Neural cell (in vitro differentiated cells): ENCODE results near the gene IPP. TPM values are rescaled to one million over a fixed set of nuclear protein-coding genes. Genes with fewer than 3 reads are reported as not detected.

Source experiments
- H2AFZ ChIP-seq: fragments of 200-600, 300-800 bp; sonication (generic), shearing (Covaris generic); 2 replicates; pipeline ENCODE4 v1.6.0; 2014; ENCODE audit warnings: low read depth, mild to moderate bottlenecking, antibody characterized with exemption, low read length, moderate library complexity
- H3F3A ChIP-seq: fragments of 200-600 bp; shearing (Covaris generic); 2 replicates; pipeline ENCODE4 v1.6.1; 2016; ENCODE audit warnings: mild to moderate bottlenecking, moderate library complexity, mixed read lengths, antibody characterized with exemption, low read length; ENCODE audit not compliant: insufficient read depth, poor library complexity, severe bottlenecking
- H3K27ac ChIP-seq: fragments of 200-600, 300-800 bp; sonication (generic), shearing (Covaris generic); 2 replicates; pipeline ENCODE4 v1.5.1; 2014; ENCODE audit warnings: mild to moderate bottlenecking, low read length, moderate library complexity
- H3K27me3 ChIP-seq: fragments of 300-800, 200-600 bp; sonication (generic), shearing (Covaris generic); 2 replicates; pipeline ENCODE4 v1.6.0; 2014; ENCODE audit warnings: mild to moderate bottlenecking, low read depth, low read length, moderate library complexity; ENCODE audit not compliant: insufficient read depth
- H3K36me3 ChIP-seq: fragments of 300-800, 200-600 bp; sonication (generic), shearing (Covaris generic); 2 replicates; pipeline ENCODE4 v1.5.1; 2014; ENCODE audit warnings: mild to moderate bottlenecking, antibody characterized with exemption, low read length, moderate library complexity; ENCODE audit not compliant: insufficient read depth
- H3K4me2 ChIP-seq: fragments of 300-800, 200-600 bp; sonication (generic), shearing (Covaris generic); 2 replicates; pipeline ENCODE4 v1.6.0; 2014; ENCODE audit warnings: mild to moderate bottlenecking, low read length
- H3K4me3 ChIP-seq: fragments of 300-800, 200-600 bp; sonication (generic), shearing (Covaris generic); 2 replicates; pipeline ENCODE4 v1.5.1; 2014; ENCODE audit warnings: mild to moderate bottlenecking, low read length, moderate library complexity
- H3K79me2 ChIP-seq: fragments of 200-600 bp; shearing (Covaris generic); replicated peaks from 2 replicates; pipeline ENCODE4 v1.6.0; 2014; ENCODE audit warnings: mild to moderate bottlenecking, low read length, moderate library complexity; ENCODE audit not compliant: insufficient read depth
- H3K9ac ChIP-seq: fragments of 300-800, 200-600 bp; sonication (generic), shearing (Covaris generic); 2 replicates; pipeline ENCODE4 v1.6.1; 2016; ENCODE audit warnings: mild to moderate bottlenecking, low read length, mixed read lengths
- H3K9me2 ChIP-seq: fragments of 200-600 bp; shearing (Covaris generic); 2 replicates; pipeline ENCODE4 v1.6.1; 2016; ENCODE audit warnings: mild to moderate bottlenecking, low read length, mixed read lengths; ENCODE audit not compliant: insufficient read depth
- H3K9me3 ChIP-seq: fragments of 200-600, 300-800 bp; sonication (generic), shearing (Covaris generic); 2 replicates; pipeline ENCODE4 v1.6.1; 2016; ENCODE audit warnings: mild to moderate bottlenecking, mixed run types, low read length, moderate library complexity, mixed read lengths
- H4K20me1 ChIP-seq: fragments of 200-600 bp; shearing (Covaris generic); 2 replicates; pipeline ENCODE4 v1.6.1; 2016; ENCODE audit warnings: mild to moderate bottlenecking, mixed run types; ENCODE audit not compliant: insufficient read depth
- EP300 ChIP-seq: fragments of 450-650 bp; conservative IDR thresholded peaks from 2 replicates; pipeline ENCODE4 v1.6.1; 2014; ENCODE audit warnings: antibody characterized with exemption, mild to moderate bottlenecking, moderate library complexity; ENCODE audit not compliant: poor library complexity, severe bottlenecking
- EZH2 ChIP-seq: fragments of 200-600, 300-800 bp; shearing (Covaris generic), sonication (generic); IDR thresholded peaks from 2 replicates; pipeline ENCODE4 v1.6.1; 2014; ENCODE audit warnings: antibody characterized with exemption, low read length, borderline replicate concordance, mild to moderate bottlenecking; ENCODE audit not compliant: insufficient read depth, poor library complexity, severe bottlenecking
- MXI1 ChIP-seq: fragments of 450-650 bp; conservative IDR thresholded peaks from 2 replicates; pipeline ENCODE4 v1.6.1; 2014; ENCODE audit warnings: antibody characterized with exemption, mild to moderate bottlenecking; ENCODE audit not compliant: poor library complexity, severe bottlenecking
- POLR2AphosphoS5 ChIP-seq: IDR thresholded peaks from 2 replicates; pipeline ENCODE4 v1.6.1; 2012
- RAD21 ChIP-seq: fragments of 450-650 bp; conservative IDR thresholded peaks from 2 replicates; pipeline ENCODE4 v1.6.1; 2014; ENCODE audit warnings: antibody characterized with exemption, mild to moderate bottlenecking, moderate library complexity
- REST ChIP-seq: IDR thresholded peaks from 2 replicates; pipeline ENCODE4 v1.6.1; 2012; ENCODE audit warnings: borderline replicate concordance
- SMC3 ChIP-seq: fragments of 450-650 bp; conservative IDR thresholded peaks from 2 replicates; pipeline ENCODE4 v1.6.1; 2014; ENCODE audit warnings: antibody characterized with exemption, mild to moderate bottlenecking, moderate library complexity; ENCODE audit not compliant: poor library complexity
- TAF1 ChIP-seq: IDR thresholded peaks from 2 replicates; pipeline ENCODE4 v1.6.1; 2012; ENCODE audit warnings: low read depth
- polyA plus RNA-seq: library from polyadenylated mRNA; depleted of rRNA; stranded (reverse); fragments of >200 nt; gene quantifications from 2 replicates; pipeline ENCODE4 v1.2.3, GENCODE V29; 2014
- TF ChIP-seq, protein P1 (sequence below): fragments of 450-650 bp; IDR thresholded peaks from 2 replicates; pipeline ENCODE4 v1.5.1; 2014; ENCODE audit warnings: antibody characterized with exemption, mild to moderate bottlenecking, moderate library complexity; ENCODE audit not compliant: poor library complexity, severe bottlenecking

Gene IPP
- polyA plus RNA-seq, 1 donor from 2014 or later: 8.3 TPM

- Histone ChIP-seq H3F3A (no peaks in the 10 kb centered on the region), H3K9me2 (no peaks in the 10 kb centered on the region), H3K27me3 (no peaks in the 10 kb centered on the region), H3K27ac (no peak overlapping the region), H3K9me3 (no peaks in the 10 kb centered on the region), H4K20me1 (no peaks in the 10 kb centered on the region), H3K9ac (no peak overlapping the region), H3K4me2 (no peak overlapping the region), H2AFZ (no peak overlapping the region), H3K79me2 (no peaks in the 10 kb centered on the region), H3K4me3 (no peak overlapping the region), H3K36me3 (no peaks in the 10 kb centered on the region)
- TF ChIP-seq RAD21 (no peak), EP300 (no peak)
- TF ChIP-seq, protein P1, sequence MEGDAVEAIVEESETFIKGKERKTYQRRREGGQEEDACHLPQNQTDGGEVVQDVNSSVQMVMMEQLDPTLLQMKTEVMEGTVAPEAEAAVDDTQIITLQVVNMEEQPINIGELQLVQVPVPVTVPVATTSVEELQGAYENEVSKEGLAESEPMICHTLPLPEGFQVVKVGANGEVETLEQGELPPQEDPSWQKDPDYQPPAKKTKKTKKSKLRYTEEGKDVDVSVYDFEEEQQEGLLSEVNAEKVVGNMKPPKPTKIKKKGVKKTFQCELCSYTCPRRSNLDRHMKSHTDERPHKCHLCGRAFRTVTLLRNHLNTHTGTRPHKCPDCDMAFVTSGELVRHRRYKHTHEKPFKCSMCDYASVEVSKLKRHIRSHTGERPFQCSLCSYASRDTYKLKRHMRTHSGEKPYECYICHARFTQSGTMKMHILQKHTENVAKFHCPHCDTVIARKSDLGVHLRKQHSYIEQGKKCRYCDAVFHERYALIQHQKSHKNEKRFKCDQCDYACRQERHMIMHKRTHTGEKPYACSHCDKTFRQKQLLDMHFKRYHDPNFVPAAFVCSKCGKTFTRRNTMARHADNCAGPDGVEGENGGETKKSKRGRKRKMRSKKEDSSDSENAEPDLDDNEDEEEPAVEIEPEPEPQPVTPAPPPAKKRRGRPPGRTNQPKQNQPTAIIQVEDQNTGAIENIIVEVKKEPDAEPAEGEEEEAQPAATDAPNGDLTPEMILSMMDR: no peak
Observed at GRCh38 chr1:45792744-45793143, 42.3 kb upstream of the IPP start.

- TF ChIP-seq EZH2 (no peak), RAD21 (no peak), REST (no peak), MXI1 (no peak), TAF1 (no peak), EP300 (no peak), POLR2AphosphoS5 (no peak), SMC3 (no peak)
- TF ChIP-seq, protein P1: no peak
- Histone ChIP-seq H3K27me3 (no peaks in the 10 kb centered on the region), H4K20me1 (no peaks in the 10 kb centered on the region), H3K9me2 (no peaks in the 10 kb centered on the region), H2AFZ (no peak overlapping the region), H3K9ac (no peak overlapping the region), H3K9me3 (no peaks in the 10 kb centered on the region), H3F3A (no peaks in the 10 kb centered on the region), H3K79me2 (no peaks in the 10 kb centered on the region), H3K36me3 (no peaks in the 10 kb centered on the region), H3K27ac (no peak overlapping the region), H3K4me3 (no peak overlapping the region), H3K4me2 (no peak overlapping the region)
Observed at GRCh38 chr1:45789601-45790000, 39.1 kb upstream of the IPP start.
